GM11168 (cell line): ENCODE results near the gene HDAC4.

Experiments used
- in situ Hi-C: fragments of 300-500 bp; cut with MboI; formaldehyde crosslinking; loops from one replicate; pipeline ENCODE4 v1.12.0; 2022; ENCODE audit warnings: low sequenced_read_pairs; ENCODE audit not compliant: unreplicated experiment

HDAC4 gene

GRCh38 chr2:239355139-239355538 is 45.7 kb downstream of the HDAC4 start:
- in situ Hi-C loops: no loop called here

GRCh38 chr2:239354791-239355136 is 46.1 kb downstream of the HDAC4 start:
- in situ Hi-C loops: no loop called here

- in situ Hi-C loops: no loop called here
Observed at GRCh38 chr2:239354132-239354790, 46.6 kb downstream of the HDAC4 start.

GRCh38 chr2:239353692-239354091 is 47.1 kb downstream of the HDAC4 start:
- in situ Hi-C loops: no loop called here

- in situ Hi-C loops: no loop called here
Observed at GRCh38 chr2:239351687-239352086, 49.1 kb downstream of the HDAC4 start.

GRCh38 chr2:239349453-239350135 is 51.2 kb downstream of the HDAC4 start:
- in situ Hi-C loops: no loop called here

- in situ Hi-C loops: no loop called here
Observed at GRCh38 chr2:239348563-239349452, 52.0 kb downstream of the HDAC4 start.

- in situ Hi-C loops: no loop called here
Observed at GRCh38 chr2:239346676-239347075, 54.1 kb downstream of the HDAC4 start.

- in situ Hi-C loops: no loop called here
Observed at GRCh38 chr2:239345251-239345650, 55.6 kb downstream of the HDAC4 start.

- in situ Hi-C loops: no loop called here
Observed at GRCh38 chr2:239344857-239345216, 56.0 kb downstream of the HDAC4 start.

- in situ Hi-C loops: no loop called here
Observed at GRCh38 chr2:239343946-239344856, 56.6 kb downstream of the HDAC4 start.

GRCh38 chr2:239343460-239343859 is 57.4 kb downstream of the HDAC4 start:
- in situ Hi-C loops: no loop called here

GRCh38 chr2:239341840-239342239 is 59.0 kb downstream of the HDAC4 start:
- in situ Hi-C loops: no loop called here

GRCh38 chr2:239341146-239341732 is 59.6 kb downstream of the HDAC4 start:
- in situ Hi-C loops: no loop called here

GRCh38 chr2:239339726-239340601 is 60.9 kb downstream of the HDAC4 start:
- in situ Hi-C loops: no loop called here

- in situ Hi-C loops: no loop called here
Observed at GRCh38 chr2:239339241-239339640, 61.6 kb downstream of the HDAC4 start.

- in situ Hi-C loops: no loop called here
Observed at GRCh38 chr2:239337877-239338484, 62.8 kb downstream of the HDAC4 start.

- in situ Hi-C loops: no loop called here
Observed at GRCh38 chr2:239337122-239337876, 63.5 kb downstream of the HDAC4 start.
